Tibial nerve (tissue), 3 donors: ENCODE data around the gene HMCN2.

Source experiments
- POLR2A ChIP-seq, 2 donors: fragments of 450-650 bp; IDR thresholded peaks; one replicate each; pipeline ENCODE4 v1.6.1; 2017; ENCODE audit warnings: antibody characterized with exemption in 2 of 2, mild to moderate bottlenecking in 2 of 2, moderate library complexity in 2 of 2
- TF ChIP-seq, protein P1 (sequence below), 5 experiments: fragments of 200-600 bp in 3 of 5; fragments of 450-650 bp in 2 of 5; sonication (generic) in 3 of 5; IDR thresholded peaks; one replicate each; pipeline ENCODE4 v1.5.1; 2016 to 2019; ENCODE audit warnings: antibody characterized with exemption in 5 of 5, mild to moderate bottlenecking in 3 of 5, moderate library complexity in 2 of 5

DNA sequence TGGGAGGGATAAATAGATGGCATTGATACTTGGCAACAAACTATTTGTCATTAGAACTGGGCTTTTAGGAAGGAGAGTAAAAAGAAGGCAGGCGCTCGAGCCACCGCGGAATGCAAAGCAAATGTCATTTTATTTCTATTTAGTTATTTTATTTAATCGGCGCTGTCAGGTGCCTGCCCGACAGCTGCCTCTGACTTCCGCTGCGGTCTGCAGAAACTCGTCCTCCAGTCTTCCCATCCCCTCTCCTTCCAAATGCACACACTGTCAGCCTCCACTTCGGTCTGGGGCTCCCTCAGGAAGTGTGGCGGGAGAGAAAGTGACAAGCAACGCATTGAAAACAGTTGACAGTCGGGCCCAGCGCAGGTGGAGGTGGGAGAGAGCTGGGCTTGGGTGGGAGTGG, 208.5 kb downstream of the HMCN2 start:
- TF ChIP-seq POLR2A (IDR thresholded peaks at IDR 0.05): no peak
- TF ChIP-seq, protein P1, sequence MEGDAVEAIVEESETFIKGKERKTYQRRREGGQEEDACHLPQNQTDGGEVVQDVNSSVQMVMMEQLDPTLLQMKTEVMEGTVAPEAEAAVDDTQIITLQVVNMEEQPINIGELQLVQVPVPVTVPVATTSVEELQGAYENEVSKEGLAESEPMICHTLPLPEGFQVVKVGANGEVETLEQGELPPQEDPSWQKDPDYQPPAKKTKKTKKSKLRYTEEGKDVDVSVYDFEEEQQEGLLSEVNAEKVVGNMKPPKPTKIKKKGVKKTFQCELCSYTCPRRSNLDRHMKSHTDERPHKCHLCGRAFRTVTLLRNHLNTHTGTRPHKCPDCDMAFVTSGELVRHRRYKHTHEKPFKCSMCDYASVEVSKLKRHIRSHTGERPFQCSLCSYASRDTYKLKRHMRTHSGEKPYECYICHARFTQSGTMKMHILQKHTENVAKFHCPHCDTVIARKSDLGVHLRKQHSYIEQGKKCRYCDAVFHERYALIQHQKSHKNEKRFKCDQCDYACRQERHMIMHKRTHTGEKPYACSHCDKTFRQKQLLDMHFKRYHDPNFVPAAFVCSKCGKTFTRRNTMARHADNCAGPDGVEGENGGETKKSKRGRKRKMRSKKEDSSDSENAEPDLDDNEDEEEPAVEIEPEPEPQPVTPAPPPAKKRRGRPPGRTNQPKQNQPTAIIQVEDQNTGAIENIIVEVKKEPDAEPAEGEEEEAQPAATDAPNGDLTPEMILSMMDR (IDR thresholded peaks at IDR 0.05): no peak
